Keratinocyte (primary cell): Measurements from ENCODE around the gene CTNNA2. TPM values are rescaled to one million over a fixed set of nuclear protein-coding genes. Genes with fewer than 3 reads are reported as not detected.

Source experiments
- DNase-seq: peaks from one replicate; pipeline ENCODE4 v3.0.0-alpha.2; 2011; ENCODE audit warnings: low read depth, missing footprints, low spot score
- FAIRE-seq: peaks from 2 replicates; lab custom pipeline; 2011; peaks lifted over from hg19 to GRCh38; lab: Jason Lieb, UNC
- H2AFZ ChIP-seq: 2 replicates; pipeline ENCODE4 v1.6.0; 2012; ENCODE audit warnings: low read length, control low read depth, inconsistent platforms; ENCODE audit not compliant: control insufficient read depth
- H3K27ac ChIP-seq: 2 replicates; pipeline ENCODE4 v1.5.1; 2011; ENCODE audit warnings: low read length; ENCODE audit not compliant: control insufficient read depth, insufficient read depth
- H3K27me3 ChIP-seq: 3 replicates; pipeline ENCODE4 v1.6.0; 2011; ENCODE audit warnings: low read length; ENCODE audit not compliant: control insufficient read depth, insufficient read depth; ENCODE audit errors: extremely low read depth
- H3K36me3 ChIP-seq, 2 experiments: 2 replicates in 1 of 2; 3 replicates in 1 of 2; pipeline ENCODE4 v1.5.1; 2011; ENCODE audit warnings: low read length in 2 of 2, mild to moderate bottlenecking in 1 of 2; ENCODE audit not compliant: control insufficient read depth in 2 of 2, insufficient read depth in 2 of 2; ENCODE audit errors: extremely low read depth in 1 of 2
- H3K4me1 ChIP-seq: 3 replicates; pipeline ENCODE4 v1.5.1; 2011; ENCODE audit warnings: low read length; ENCODE audit not compliant: control insufficient read depth, insufficient read depth; ENCODE audit errors: extremely low read depth
- H3K4me2 ChIP-seq: 3 replicates; pipeline ENCODE4 v1.6.0; 2011; ENCODE audit warnings: low read depth, low read length; ENCODE audit not compliant: control insufficient read depth, insufficient read depth; ENCODE audit errors: extremely low read depth
- H3K4me3 ChIP-seq, 3 experiments: fragments of 200-600 bp in 1 of 3; sonication (generic) in 1 of 3; 2 replicates in 2 of 3; 3 replicates in 1 of 3; pipeline ENCODE4 v1.5.1; 2011 to 2016; ENCODE audit warnings: low read length in 3 of 3, mild to moderate bottlenecking in 3 of 3, control low read depth in 2 of 3, inconsistent platforms in 1 of 3, low read depth in 1 of 3, mixed read lengths in 1 of 3, mixed run types in 1 of 3, moderate library complexity in 1 of 3; ENCODE audit not compliant: control insufficient read depth in 2 of 3, insufficient read depth in 2 of 3; ENCODE audit errors: extremely low read depth in 1 of 3
- H3K79me2 ChIP-seq: 2 replicates; pipeline ENCODE4 v1.6.0; 2012; ENCODE audit warnings: low read length; ENCODE audit not compliant: control insufficient read depth, insufficient read depth
- H3K9ac ChIP-seq: 3 replicates; pipeline ENCODE4 v1.6.0; 2011; ENCODE audit warnings: low read length; ENCODE audit not compliant: control insufficient read depth, insufficient read depth; ENCODE audit errors: extremely low read depth
- H3K9me1 ChIP-seq: 3 replicates; pipeline ENCODE4 v1.6.0; 2011; ENCODE audit warnings: low read length; ENCODE audit not compliant: control insufficient read depth, insufficient read depth; ENCODE audit errors: extremely low read depth
- H3K9me3 ChIP-seq: 2 replicates; pipeline ENCODE4 v1.5.1; 2012; ENCODE audit warnings: low read depth, low read length; ENCODE audit not compliant: control insufficient read depth
- H4K20me1 ChIP-seq: 3 replicates; pipeline ENCODE4 v1.6.0; 2011; ENCODE audit warnings: low read length; ENCODE audit not compliant: control insufficient read depth, insufficient read depth; ENCODE audit errors: extremely low read depth
- EZH2 ChIP-seq: IDR thresholded peaks from one replicate; pipeline ENCODE4 v1.6.1; 2012; ENCODE audit warnings: inconsistent platforms, mild to moderate bottlenecking, low read length, moderate library complexity
- dilution Hi-C: fragments of 300-500 bp; cut with MboI; formaldehyde crosslinking; loops from one replicate; pipeline ENCODE4 v1.7.0; 2020; ENCODE audit warnings: low sequenced_read_pairs; ENCODE audit not compliant: extremely low pct_ligation_motif_present
- polyA plus RNA-seq, 5 experiments: library from polyadenylated mRNA; depleted of rRNA in 3 of 5; stranded (reverse) in 3 of 5; stranded (forward) in 1 of 5; unstranded in 1 of 5; fragments of >200 nt; gene quantifications; 1 replicate in 1 of 5; 2 replicates in 3 of 5; 3 replicates in 1 of 5; pipeline versions ENCODE4 v1.2.1 to v1.2.3, GENCODE V29; 2011 to 2012; ENCODE audit warnings: missing spikeins in 2 of 5, low read depth in 1 of 5, low replicate concordance in 1 of 5
- TF ChIP-seq, protein P1 (sequence below), 3 experiments: IDR thresholded peaks in 1 of 3; conservative IDR thresholded peaks in 1 of 3; optimal IDR thresholded peaks in 1 of 3; 2 replicates in 2 of 3; 3 replicates in 1 of 3; pipeline versions ENCODE3 to v1.5.1; 2011; ENCODE audit warnings: low read length in 3 of 3, mild to moderate bottlenecking in 3 of 3, moderate library complexity in 2 of 3, control low read depth in 1 of 3, inconsistent platforms in 1 of 3; ENCODE audit not compliant: insufficient read depth in 2 of 3; ENCODE audit errors: extremely low read depth in 1 of 3

Gene CTNNA2
- polyA plus RNA-seq, 1 donor (not counting 4 experiments of a cell fraction or from before 2014, with no cell fraction given): not detected

DNA sequence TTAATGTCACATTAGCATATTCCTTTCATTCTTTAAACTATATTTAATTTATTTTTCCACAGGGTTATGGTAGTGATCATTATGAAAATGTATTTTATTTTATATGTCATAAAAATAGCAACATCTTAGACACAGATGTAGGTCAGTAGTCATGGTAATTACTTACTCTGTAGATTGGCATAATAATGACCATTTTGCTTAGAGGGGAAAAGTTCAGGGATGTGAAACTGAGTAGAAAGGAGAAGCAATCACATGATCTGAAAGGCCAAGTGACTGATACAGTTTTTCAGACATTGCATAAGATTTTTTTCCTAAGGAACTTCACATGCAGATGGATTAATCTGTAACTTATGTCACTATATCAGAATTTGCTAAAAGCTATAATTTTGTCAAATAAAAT, 286.9 kb downstream of the CTNNA2 start:
- dilution Hi-C loops: no loop called here
- no peaks in the 10 kb centered on the region for H3K9me3 ChIP-seq
- no peaks in the 10 kb centered on the region for H3K36me3 ChIP-seq
- H4K20me1 ChIP-seq: no peaks in the 10 kb centered on the region
- no peaks in the 10 kb centered on the region for H3K27me3 ChIP-seq
- H3K9ac ChIP-seq: no peak overlapping the region
- H3K4me3 ChIP-seq: no peak overlapping the region
- FAIRE-seq (no peak), DNase-seq (no peak)
- H3K4me1 ChIP-seq: no peaks in the 10 kb centered on the region
- H2AFZ ChIP-seq: no peak overlapping the region
- no peaks in the 10 kb centered on the region for H3K9me1 ChIP-seq
- no peaks in the 10 kb centered on the region for H3K79me2 ChIP-seq
- no peak for TF ChIP-seq EZH2
- TF ChIP-seq, protein P1, sequence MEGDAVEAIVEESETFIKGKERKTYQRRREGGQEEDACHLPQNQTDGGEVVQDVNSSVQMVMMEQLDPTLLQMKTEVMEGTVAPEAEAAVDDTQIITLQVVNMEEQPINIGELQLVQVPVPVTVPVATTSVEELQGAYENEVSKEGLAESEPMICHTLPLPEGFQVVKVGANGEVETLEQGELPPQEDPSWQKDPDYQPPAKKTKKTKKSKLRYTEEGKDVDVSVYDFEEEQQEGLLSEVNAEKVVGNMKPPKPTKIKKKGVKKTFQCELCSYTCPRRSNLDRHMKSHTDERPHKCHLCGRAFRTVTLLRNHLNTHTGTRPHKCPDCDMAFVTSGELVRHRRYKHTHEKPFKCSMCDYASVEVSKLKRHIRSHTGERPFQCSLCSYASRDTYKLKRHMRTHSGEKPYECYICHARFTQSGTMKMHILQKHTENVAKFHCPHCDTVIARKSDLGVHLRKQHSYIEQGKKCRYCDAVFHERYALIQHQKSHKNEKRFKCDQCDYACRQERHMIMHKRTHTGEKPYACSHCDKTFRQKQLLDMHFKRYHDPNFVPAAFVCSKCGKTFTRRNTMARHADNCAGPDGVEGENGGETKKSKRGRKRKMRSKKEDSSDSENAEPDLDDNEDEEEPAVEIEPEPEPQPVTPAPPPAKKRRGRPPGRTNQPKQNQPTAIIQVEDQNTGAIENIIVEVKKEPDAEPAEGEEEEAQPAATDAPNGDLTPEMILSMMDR (optimal IDR thresholded peaks at IDR 0.05 in 1 of 3, IDR thresholded peaks at IDR 0.05 in 1 of 3, conservative IDR thresholded peaks at IDR 0.05 in 1 of 3; ENCODE audit: extremely low read depth in 1 of 3, insufficient read depth in 2 of 3, low read length in 3 of 3): no peak
- no peak overlapping the region for H3K4me2 ChIP-seq
- no peak overlapping the region for H3K27ac ChIP-seq

DNA sequence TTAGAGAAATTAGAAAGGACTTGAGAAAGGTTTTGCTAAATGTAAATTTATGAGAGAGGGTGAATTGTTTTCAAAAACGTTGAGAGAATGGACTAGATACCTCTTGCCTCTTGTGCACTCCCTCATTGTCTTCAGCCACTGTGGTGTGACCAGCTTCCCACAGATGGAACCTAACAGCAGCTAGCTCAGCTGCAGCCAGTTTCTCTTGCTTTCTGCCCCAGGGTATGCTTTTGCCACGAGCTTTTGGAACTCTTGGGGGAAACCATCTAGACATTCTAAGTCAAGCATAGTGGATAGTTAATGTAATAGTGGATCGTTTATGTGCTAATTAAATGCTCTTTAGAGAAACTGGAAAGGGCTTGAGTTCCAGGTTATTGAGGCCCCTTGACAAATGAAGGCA, 288.2 kb downstream of the CTNNA2 start:
- Histone ChIP-seq H3K4me1 (no peaks in the 10 kb centered on the region), H3K27ac (no peak overlapping the region), H2AFZ (no peak overlapping the region), H3K9me3 (no peaks in the 10 kb centered on the region), H3K27me3 (no peaks in the 10 kb centered on the region), H4K20me1 (no peaks in the 10 kb centered on the region), H3K9me1 (no peaks in the 10 kb centered on the region), H3K79me2 (no peaks in the 10 kb centered on the region), H3K4me2 (no peak overlapping the region), H3K4me3 (no peak overlapping the region), H3K9ac (no peak overlapping the region), H3K36me3 (no peaks in the 10 kb centered on the region)
- TF ChIP-seq, protein P1 (optimal IDR thresholded peaks at IDR 0.05 in 1 of 3, IDR thresholded peaks at IDR 0.05 in 1 of 3, conservative IDR thresholded peaks at IDR 0.05 in 1 of 3; ENCODE audit: extremely low read depth in 1 of 3, insufficient read depth in 2 of 3, low read length in 3 of 3): no peak
- no peak for TF ChIP-seq EZH2
- dilution Hi-C loops: no loop called here
- FAIRE-seq (no peak), DNase-seq (no peak)
